HG02798 (cell line): Measurements from ENCODE around the gene DLG2.

Source experiments
- ATAC-seq: cut with Tn5 transposase; IDR thresholded peaks from one replicate; pipeline ENCODE4 v1.9.1; 2021; ENCODE audit warnings: mild to moderate bottlenecking; ENCODE audit not compliant: unreplicated experiment, poor library complexity

DLG2 gene

DNA sequence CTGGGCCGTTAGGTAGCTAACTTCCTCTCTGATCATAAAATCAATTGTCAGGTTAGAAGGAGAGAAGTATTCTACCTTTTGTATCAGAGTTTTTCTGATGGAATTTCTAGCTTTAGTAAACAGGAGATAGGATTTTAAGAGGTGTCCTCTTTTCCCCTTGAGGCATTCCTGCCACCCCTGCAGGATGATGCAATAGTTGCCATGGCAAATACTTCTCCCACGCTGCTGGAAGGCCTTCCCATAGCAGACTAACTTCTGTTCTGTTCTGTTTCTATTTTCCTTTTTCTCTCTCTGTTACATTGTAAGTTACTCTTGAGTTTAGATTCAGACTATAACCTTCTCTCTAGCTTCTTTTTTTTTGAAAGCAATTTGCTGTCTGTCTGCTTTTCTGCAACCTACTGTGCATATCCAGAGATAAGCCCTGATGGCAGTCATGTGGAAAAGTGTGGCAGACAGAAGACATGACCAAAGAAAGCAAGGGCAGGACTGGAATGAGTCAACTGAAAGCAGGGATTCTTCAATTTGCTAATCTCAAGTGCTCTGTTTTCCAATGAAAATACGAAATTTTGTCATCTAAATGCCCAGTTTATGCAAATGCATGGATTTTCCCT is 679.1 kb downstream of the DLG2 start:
- ATAC-seq, result no peak

DNA sequence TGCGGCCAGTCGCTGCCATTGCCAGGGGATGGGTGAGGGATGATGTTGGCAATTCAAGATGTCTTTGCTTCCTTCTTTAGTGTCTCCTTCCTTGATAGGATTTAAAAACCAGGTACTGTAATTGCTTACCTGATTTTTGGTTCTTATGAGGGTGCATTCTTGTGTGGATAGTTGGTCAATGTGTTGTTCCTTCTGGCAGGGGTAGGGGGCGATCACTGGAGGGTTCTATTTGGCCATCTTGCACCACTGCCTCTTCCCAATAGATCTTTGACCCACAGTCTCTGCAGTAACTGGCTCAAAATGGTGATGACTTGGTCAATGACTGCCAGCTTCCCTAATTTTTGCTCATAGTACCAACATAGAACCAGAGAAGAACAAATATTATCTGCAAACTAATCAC is 680.1 kb downstream of the DLG2 start:
- ATAC-seq, result no peak

DNA sequence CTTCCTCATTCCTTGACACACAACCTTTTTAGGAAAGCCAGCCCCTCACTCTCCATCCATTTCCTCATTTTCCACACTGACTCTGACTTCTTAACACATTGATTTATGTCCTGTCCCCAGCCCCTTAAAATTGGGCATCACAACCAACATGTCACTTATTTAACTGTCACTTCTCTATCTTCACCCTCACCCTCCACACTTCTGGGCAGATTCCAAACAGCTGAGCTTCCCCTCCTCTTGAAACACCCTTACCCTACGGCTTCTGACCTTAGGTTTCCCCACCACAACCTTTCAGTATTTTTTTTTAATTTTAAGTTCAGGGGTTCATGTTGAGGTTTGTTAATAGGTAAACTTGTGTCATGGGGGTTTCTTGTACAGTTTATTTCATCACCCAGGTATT is 696.3 kb downstream of the DLG2 start:
- no peak for ATAC-seq

DNA sequence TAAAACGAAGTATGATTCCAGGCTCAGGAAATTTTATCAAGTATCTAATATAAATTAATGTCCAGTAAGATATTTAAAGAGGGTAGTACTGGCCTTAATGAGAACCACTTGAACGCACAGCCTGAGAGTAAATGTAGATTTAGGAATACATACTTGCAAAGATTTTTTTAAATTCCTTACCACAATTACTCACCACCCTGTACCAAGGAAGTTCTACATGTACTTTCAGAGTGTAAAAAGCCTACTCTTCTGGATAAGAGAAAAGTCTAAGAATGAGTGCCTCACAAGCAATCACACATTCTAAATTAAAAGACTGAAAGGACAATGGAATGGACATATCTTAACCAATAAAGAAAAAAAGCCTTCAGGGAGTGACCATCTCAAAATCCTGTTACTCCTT is 697.4 kb downstream of the DLG2 start:
- no peak for ATAC-seq

DNA sequence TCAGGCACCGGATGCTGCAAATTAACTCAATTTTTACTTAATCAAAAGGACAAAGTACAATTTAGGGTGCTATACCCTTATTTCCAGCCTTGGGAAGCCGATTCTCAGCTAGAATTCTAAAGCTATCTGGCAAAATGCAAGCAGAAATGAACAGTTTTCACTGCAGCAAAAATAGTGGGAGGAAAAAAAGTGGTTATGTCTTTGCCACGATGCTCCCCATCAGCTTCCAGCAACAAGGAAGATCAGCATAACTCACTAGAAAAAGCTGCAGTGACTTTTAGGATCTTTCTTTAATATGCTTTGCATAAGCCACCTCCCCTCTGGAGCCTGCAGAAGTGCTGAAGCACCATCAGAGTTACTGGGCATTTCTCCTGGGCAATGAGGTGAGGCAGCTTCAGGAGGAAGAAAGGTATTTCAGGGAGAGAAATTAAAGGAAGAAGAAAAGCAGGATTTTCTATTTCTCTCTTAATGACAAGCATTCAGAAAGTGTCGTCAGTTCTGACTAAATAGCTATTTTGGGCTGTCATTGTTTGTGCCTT is 702.9 kb downstream of the DLG2 start:
- ATAC-seq, result no peak

DNA sequence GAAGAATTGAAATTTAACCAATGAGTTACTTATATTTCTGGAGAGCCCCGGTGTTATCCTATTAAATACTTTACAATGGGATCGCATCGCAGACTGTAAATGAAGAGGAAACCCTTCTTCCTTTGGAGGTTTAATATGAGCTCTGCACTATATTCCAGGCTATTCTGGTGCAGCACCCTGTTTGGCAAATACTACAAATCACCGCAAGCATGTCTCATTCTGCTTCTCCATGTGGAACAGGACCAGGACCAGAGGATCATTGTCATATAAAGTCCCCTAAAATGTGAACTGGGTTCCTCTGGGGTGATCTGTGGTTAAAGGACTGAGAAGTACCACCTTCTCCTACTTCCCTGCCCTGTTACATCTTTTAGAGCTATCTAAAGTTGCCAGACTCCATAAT is 703.7 kb downstream of the DLG2 start:
- ATAC-seq, result no peak

DNA sequence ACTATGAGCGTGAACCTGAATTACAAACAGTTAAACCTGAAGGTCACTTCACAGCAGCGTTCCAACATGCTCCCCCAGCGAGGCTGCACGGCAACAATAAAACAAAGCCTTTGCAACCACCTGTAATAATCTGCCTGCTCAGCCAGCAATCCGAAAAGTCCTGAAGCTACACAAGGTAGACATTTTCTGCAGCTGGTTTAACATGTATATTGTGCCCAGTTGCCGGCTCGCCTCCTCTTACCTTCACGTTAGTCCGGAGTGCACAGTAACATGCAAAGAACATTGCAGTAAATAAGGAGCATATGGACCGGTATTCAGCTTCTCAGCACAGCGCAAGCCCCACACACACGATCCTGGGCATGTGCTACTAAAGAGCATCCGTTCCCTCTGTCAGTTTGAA is 704.3 kb downstream of the DLG2 start:
- ATAC-seq, result no peak

DNA sequence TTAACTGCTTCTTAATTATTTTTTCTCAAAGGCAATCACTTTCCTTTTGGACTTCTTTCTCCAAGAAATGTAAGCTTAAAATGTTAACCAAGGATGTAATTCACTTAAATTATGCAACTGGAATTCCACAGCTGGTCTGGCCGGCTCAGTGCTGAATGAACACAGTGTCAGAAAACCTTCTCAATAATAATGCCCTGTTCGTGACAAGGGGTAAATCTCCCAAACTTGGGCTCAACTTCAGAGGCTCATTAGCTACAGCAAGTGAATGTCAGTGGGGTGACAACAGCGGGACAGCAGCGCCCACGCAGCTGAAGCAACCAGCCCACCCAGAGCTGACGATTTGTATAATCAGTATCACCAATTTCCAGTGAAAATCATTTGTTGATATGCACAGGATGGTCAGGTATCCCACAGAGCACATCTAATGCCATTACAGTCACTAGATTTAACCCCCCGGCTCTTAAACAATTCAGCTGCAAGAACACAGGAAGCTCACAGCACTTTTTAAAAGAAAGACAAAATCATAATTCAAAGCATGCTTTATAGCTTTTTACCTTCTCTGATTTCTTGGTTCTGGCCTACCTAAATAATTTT is 704.8 kb downstream of the DLG2 start:
- ATAC-seq, result no peak

DNA sequence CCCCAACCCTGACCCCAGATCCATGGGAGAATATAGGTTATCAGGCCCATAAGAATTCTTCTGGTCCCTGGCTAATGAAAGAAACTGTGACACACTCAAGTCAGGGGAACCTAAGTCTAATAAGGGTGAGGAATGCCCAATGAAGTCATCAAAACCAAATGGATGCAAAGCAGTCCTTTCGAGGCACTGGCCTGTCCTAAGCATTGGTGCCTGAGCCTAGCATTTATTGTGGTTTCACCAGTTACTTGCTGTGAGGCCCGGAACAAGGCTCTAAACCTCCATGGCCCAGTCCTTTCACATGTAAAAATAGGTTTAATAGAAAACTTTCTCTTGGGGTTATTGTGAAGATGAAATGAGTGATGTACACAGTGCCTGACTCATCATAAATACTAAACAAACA is 712.6 kb downstream of the DLG2 start:
- ATAC-seq, result no peak

DNA sequence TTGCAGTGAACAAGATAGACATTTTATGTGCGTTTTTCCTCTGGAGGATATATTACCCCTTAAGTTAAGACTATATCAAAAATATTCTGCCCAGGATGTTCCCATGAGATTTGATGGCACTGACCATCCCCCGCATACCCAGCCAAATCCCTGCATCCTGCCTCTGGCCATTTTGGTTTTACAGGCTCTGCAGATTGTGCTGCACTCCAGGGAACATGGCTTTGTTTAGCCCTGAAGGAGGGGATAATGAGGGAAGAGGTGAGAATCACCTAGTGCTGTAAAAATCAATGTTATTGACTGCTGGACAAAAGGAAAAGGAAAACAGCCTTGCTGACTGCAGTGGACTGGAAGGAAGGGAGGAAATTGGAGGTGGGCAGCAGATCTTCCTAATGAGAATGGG is 717.4 kb downstream of the DLG2 start:
- no peak for ATAC-seq

DNA sequence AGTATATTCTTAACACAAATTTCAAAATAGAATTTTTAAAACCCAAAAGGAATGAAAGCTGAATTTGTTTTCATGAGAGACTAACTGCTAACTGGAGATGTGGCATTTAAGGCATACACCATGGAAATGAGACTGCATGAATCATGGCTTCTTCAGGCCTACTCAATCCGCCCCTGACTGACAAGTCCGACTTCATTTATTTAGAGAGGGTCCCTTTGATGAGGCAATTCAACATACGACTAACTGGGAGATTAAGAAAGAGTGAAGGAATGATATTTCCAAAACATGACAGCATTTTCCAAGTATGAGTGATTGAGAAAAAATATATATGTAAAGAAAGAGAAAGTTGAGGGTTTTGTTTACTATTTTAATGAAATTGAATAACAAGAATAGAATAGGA is 720.1 kb downstream of the DLG2 start:
- no peak for ATAC-seq

DNA sequence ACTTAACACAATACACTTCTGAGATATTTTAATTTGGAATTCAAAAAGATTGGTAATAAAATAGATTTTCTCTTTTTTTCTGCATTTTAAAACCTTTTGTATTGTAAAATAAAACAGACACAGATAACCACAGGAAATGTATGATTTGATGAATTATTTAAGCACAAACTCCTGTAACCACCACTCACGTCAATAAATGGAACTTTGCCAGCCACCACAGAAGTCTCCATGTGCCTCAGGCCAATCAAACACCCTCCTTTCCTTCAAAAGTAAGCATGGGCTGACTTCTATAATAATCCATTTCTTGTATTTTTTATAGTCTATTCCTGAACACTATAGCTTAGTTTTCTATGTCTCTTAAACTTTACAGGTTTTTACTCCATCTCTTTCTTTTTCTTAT is 721.7 kb downstream of the DLG2 start:
- no peak for ATAC-seq

DNA sequence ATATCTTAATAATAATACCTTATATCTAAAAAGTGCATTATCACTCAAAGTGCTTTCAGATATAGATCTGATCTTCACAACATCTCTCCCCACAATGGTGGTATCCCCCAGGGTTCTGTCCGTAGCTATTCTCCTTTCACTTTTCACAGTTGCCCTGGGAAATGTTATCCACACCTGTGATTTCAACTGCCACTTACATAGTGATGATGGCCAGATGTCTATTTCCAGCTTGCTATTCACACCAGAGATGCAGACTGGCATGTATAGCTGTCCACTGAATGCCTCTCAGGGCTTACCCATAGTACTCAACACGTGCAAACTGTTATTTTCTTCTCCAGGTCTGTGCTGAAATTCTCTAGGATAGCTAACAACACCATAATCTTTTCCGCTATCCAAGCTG is 724.7 kb downstream of the DLG2 start:
- ATAC-seq, result no peak

DNA sequence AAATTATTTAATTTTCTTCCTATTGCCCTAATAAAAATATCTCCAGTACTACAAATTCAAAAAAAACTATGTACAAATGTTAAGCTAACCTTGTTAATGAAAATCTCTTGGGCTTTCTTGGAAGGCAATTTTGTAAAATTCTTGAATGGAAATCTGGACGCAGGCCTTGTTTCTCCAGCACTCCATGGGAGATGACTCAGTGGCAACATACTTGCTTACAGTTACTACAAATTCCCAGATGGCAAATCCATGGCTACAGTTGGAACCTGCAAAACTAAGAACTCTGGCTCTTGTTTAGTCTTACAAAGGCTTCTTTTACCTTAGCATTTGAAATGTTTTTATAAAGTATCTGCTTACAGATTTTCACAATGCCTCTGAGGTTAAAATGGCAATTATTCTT is 725.2 kb downstream of the DLG2 start:
- no peak for ATAC-seq

DNA sequence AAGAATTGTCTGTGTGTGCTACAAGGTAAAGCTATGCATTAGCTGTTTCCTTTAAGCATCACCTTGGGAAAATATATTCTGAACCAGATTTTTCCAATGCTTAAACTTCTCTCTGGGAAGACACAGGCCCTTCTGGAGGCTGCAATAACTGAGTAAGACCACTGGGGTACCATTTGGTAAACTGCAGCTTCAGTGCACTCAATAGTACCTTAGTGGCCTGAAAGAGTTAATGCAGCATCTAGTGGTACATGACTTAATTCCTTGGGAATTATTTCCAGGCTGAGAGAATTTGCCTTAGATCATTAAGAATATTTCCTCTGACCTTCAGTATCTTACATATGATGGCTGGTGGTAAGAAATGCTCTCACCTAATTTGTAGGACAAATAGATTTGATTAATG is 727.4 kb downstream of the DLG2 start:
- ATAC-seq, result no peak

DNA sequence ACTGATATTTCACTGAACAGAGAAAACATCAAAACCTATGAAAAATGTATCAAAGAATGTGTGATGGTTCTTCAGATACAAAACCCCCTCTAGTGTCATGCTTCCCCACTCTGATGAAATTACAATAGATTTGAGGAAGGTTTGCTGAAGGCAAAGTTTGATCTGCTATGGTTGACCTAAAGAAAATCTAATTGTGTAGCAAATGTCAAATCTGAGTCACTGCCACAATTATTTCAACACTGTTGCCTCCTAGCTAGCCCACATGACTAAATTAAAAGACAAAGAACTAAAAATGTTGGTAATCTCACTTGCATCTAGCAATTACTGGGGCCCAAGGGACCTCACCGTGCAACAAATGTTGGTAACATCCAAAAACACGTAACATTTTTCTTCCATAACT is 728.0 kb downstream of the DLG2 start:
- no peak for ATAC-seq

DNA sequence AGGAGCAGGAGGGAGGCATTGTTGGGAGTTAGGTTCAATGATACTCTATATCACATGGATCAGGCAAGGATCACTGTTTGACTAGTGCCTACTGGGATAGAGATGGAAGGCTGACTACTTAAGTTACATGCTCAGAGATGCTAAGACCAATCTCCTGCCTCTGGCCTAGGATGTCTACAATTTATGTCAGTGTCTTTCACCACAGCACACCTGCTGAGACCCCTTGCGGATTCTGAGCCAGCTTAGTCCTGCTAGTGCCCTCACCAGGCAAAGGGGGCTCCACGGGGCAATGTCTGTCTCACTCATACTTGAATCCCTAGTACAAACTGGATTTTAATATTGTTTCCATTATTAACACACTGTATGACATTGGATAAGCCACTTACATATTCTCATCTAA is 732.5 kb downstream of the DLG2 start:
- no peak for ATAC-seq

DNA sequence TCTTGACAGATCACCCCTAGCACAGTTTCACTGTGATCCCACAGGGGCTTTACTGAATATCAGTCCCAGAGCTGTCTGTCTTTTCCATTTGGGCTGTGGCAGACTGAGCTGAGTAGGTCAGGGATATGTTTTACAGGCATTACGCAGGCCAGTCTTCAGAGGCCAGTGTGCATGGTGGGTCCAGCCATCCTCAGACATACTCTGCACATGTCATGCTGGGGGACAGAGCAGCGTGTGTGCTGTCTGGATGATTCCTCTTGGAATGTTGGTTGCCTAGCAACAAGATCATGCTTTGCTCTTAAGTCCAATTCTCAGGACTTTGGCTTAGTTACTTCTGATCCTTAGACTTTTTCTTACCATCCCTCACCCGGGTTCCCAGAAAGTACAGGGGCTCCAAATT is 736.5 kb downstream of the DLG2 start:
- no peak for ATAC-seq

DNA sequence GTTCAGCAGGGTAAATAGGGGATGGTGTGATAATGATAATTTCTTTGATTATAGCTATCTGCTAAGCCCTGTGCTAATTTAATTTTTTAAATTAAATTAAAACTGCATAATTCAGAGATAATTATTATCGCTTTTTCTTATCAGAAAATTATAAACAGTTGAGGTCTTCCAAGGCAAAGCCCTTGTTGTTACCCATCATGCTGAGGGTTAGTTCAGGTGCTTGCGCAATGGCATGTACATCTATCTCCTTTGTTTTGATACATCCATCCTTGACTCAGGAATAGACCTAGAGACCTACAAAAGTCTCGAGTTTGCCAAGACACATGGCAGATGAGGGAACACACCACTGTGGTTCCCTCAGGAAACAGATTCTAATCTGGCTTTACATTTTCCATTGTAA is 737.6 kb downstream of the DLG2 start:
- ATAC-seq, result no peak

DNA sequence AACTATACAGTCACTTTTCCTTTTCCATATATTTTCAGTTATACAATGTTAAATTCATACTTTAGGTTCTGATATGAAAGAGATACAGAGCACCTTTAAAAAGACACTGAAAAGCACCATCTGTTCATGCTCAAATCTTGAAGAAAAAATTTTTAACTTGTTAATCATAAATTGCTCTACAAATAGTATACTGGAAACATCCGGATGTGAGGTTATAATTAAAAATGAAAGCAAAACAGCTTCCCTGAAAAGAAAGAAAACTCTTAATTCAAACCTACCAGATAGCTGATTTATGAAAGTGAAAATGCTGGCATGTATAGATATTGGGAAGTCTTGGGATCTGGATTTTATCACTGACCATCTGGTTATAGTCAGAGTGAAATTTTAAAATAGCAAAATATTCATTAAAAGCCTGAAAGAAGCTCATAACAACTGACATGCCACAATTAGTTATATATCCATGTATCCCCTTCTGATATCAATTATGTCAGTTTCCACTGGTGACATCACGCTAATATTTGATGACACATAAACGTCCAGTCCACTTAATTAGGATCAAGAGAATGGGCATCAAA is 740.0 kb downstream of the DLG2 start:
- no peak for ATAC-seq

DNA sequence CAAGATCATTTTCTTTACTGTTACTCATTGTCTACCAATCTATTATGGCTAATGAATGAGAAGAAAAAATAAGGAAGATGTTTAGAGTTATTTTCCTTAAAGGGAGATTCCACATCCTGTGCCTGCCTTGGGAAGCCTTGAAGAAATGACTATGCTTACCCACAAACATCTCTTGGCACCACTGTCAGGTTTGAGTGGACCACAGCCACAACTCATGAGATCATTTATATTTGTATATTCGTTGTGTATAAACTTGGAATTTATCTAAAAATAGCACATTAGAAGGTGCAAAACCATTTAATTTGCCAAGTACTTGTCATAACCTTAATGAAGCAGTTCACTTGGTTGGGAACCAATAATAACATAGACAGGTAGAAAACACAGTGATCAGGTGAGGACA is 740.8 kb downstream of the DLG2 start:
- ATAC-seq, result no peak

DNA sequence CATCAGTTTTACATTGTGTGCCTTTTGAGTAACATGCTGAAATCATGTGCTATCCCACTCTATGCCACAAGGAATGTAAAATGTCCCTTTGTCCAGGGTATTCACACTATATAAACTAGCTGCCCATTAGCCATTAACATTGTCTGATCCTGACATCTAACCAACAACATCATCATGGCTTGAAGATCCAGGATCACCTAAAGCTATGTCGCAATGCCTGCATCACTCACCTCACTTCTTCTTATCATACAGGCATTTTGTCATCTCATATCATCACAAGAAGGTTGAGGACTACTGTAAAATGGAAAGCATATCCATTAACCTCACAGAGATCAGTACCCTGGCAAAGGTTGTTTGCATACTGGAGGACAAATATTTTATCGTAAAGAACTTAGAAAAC is 742.3 kb downstream of the DLG2 start:
- ATAC-seq, result no peak
